Activated T-cell treated with anti-CD3 and anti-CD28 coated beads, Interleukin-2, amount 50 U/mL, for 4 hours (primary cell): ENCODE data around the gene PELI2. TPM values are rescaled to one million over a fixed set of nuclear protein-coding genes. Genes with fewer than 3 reads are reported as not detected.

ENCODE experiments used
- ATAC-seq, 2 donors: fragments of 200-7000 bp; cut with Tn5 transposase; one replicate each; pipeline ENCODE4 v1.10.0; 2021
- DNase-seq: peaks from one replicate; pipeline ENCODE4 v3.0.0-alpha.2; 2020
- H3K27me3 Mint-ChIP-seq: one replicate; pipeline ENCODE4 v1.8.0; 2021; ENCODE audit warnings: low read depth, mixed read lengths
- H3K36me3 Mint-ChIP-seq: one replicate; pipeline ENCODE4 v1.8.0; 2022; ENCODE audit warnings: mixed read lengths; ENCODE audit not compliant: insufficient read depth
- H3K4me1 Mint-ChIP-seq: one replicate; pipeline ENCODE4 v1.8.0; 2021; ENCODE audit warnings: low read depth, mixed read lengths
- H3K4me3 Mint-ChIP-seq: one replicate; pipeline ENCODE4 v1.8.0; 2021; ENCODE audit warnings: mild to moderate bottlenecking, moderate library complexity, mixed read lengths
- H3K9me3 Mint-ChIP-seq: one replicate; pipeline ENCODE4 v1.8.0; 2021; ENCODE audit warnings: mixed read lengths
- total RNA-seq, 3 donors: library from RNA; stranded (reverse); gene quantifications; one replicate each; pipeline ENCODE4 v1.2.1, GENCODE V29; 2021

Gene PELI2
- total RNA-seq, 3 donors from 2014 or later: 1.4 to 4.2 (median 2.3) TPM

DNA sequence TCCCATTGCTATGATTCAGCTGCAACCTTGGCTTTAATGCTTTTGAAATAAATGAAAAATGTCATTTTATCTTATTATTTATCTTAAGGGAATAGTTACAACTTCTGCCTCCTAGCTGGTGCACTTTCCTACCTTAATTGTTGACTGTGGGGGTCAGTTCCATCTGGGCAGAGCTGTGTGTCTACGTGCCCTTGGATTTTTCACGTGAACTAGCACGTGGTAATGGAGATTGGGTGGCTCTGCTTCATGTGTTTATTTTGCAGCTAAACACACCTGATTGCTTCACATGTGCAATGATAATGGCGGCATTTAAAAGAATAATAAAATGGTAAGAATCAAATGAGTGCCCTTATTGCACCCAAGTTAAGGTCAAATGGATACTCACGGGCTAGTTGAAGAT, 10.6 kb upstream of the PELI2 start:
- no peak overlapping the region for H3K4me3 Mint-ChIP-seq
- DNase-seq: no peak
- ATAC-seq: no peak
- H3K36me3 Mint-ChIP-seq: peaks cover 2% of the 10 kb centered on the region
- no peaks in the 10 kb centered on the region for H3K9me3 Mint-ChIP-seq
- H3K27me3 Mint-ChIP-seq: peaks cover 7% of the 10 kb centered on the region
- peaks cover 3% of the 10 kb centered on the region for H3K4me1 Mint-ChIP-seq

GRCh38 chr14:56108057-56108456, 10.2 kb upstream of the PELI2 start:
- peaks cover 2% of the 10 kb centered on the region for H3K36me3 Mint-ChIP-seq
- peaks cover 5% of the 10 kb centered on the region for H3K27me3 Mint-ChIP-seq
- H3K4me1 Mint-ChIP-seq: peaks cover 8% of the 10 kb centered on the region
- DNase-seq (no peak), ATAC-seq (no peak)
- no peak overlapping the region for H3K4me3 Mint-ChIP-seq
- H3K9me3 Mint-ChIP-seq: no peaks in the 10 kb centered on the region

GRCh38 chr14:56112781-56113180, 5.4 kb upstream of the PELI2 start:
- ATAC-seq (no peak), DNase-seq (no peak)
- Mint-ChIP-seq H3K36me3 (peaks cover 2% of the 10 kb centered on the region), H3K27me3 (peaks cover 3% of the 10 kb centered on the region), H3K9me3 (no peaks in the 10 kb centered on the region), H3K4me1 (peaks cover 22% of the 10 kb centered on the region), H3K4me3 (no peak overlapping the region)

GRCh38 chr14:56115334-56115870, 2.8 kb upstream of the PELI2 start:
- H3K4me1 Mint-ChIP-seq: peaks cover 35% of the 10 kb centered on the region
- no peaks in the 10 kb centered on the region for H3K9me3 Mint-ChIP-seq
- ATAC-seq (no peak), DNase-seq (no peak)
- no peak overlapping the region for H3K4me3 Mint-ChIP-seq
- peaks cover 3% of the 10 kb centered on the region for H3K27me3 Mint-ChIP-seq
- peaks cover 2% of the 10 kb centered on the region for H3K36me3 Mint-ChIP-seq

GRCh38 chr14:56115976-56116893, 2.0 kb upstream of the PELI2 start:
- no peak for ATAC-seq
- Mint-ChIP-seq H3K9me3 (no peaks in the 10 kb centered on the region), H3K4me1 (peaks cover 41% of the 10 kb centered on the region), H3K27me3 (peaks cover 3% of the 10 kb centered on the region), H3K4me3 (peak overlapping the region; percentile 0), H3K36me3 (peaks cover 2% of the 10 kb centered on the region)
- no peak for DNase-seq

- H3K9me3 Mint-ChIP-seq: no peaks in the 10 kb centered on the region
- no peaks in the 10 kb centered on the region for H3K36me3 Mint-ChIP-seq
- peaks cover 5% of the 10 kb centered on the region for H3K27me3 Mint-ChIP-seq
- H3K4me3 Mint-ChIP-seq: peak overlapping the region; percentile 27
- ATAC-seq (peak; percentile 47 to 53), DNase-seq (peak; percentile 9)
- peaks cover 45% of the 10 kb centered on the region for H3K4me1 Mint-ChIP-seq
Measured at GRCh38 chr14:56118611-56119181, 485 bp downstream of the PELI2 start.

- Mint-ChIP-seq H3K4me3 (peak overlapping the region; percentile 82), H3K36me3 (no peaks in the 10 kb centered on the region), H3K9me3 (no peaks in the 10 kb centered on the region), H3K27me3 (peaks cover 5% of the 10 kb centered on the region), H3K4me1 (peaks cover 45% of the 10 kb centered on the region)
- DNase-seq (peak; percentile 6), ATAC-seq (peak; percentile 19 to 21)
Measured at GRCh38 chr14:56119201-56119981, 1.2 kb downstream of the PELI2 start.

DNA sequence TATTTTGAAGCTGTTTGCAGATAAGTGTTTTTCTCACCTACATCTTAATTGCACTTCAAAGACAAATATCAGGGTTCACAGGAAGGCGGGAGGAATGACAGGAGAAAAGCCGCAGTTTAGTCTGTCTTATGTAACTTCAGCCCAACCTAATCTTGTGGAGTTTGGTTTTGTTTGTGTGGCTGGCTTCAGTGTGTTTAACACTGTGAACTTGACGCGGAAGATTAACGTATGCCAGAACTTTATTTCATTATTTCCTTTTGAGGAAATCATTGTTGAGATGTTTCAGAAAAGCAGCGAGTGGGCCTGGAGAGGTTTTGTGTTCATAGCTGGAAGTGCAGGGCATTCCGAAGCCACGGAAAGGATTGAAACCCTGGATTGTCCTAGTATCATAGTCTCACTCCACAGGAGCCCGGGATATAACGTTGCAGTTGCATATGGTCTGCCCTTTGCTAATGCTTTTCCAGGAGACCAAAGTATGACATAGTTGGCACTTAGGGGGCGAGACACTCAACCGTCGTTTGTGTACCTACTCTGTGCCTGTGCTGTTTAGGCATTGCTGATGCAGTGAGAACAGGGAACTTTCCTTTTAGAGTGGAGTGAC, 2.0 kb downstream of the PELI2 start:
- H3K4me1 Mint-ChIP-seq: peaks cover 45% of the 10 kb centered on the region

GRCh38 chr14:56121816-56122215, 3.6 kb downstream of the PELI2 start:
- H3K4me1 Mint-ChIP-seq: peaks cover 39% of the 10 kb centered on the region
- H3K4me3 Mint-ChIP-seq: no peak overlapping the region
- H3K36me3 Mint-ChIP-seq: no peaks in the 10 kb centered on the region
- no peaks in the 10 kb centered on the region for H3K9me3 Mint-ChIP-seq
- ATAC-seq (no peak), DNase-seq (no peak)
- peaks cover 5% of the 10 kb centered on the region for H3K27me3 Mint-ChIP-seq

More for the DNA sequence above, 2.0 kb downstream of the PELI2 start:
- no peaks in the 10 kb centered on the region for H3K9me3 Mint-ChIP-seq
- peak overlapping the region; percentile 82 for H3K4me3 Mint-ChIP-seq
- H3K36me3 Mint-ChIP-seq: no peaks in the 10 kb centered on the region
- ATAC-seq: no peak
- no peak for DNase-seq
- H3K27me3 Mint-ChIP-seq: peaks cover 5% of the 10 kb centered on the region

DNA sequence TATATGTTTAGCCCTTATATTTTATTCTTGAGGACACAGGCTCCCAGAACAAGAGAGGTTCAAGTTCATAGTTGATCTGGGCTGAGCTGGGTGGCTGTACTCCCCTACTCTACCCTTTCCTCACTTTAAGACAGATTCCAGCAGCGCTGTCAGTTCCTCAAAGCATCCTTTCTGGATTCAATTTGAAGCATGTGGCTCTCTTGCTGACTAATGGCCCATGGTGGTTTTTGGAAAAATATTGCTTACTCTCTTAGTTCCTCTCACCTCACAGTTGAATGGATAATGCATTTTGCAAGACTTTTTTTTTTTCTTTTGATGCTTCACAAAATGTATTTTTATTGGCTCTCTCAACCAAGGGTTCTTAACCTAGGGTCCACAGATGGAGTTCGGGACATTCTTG, 4.1 kb downstream of the PELI2 start:
- no peaks in the 10 kb centered on the region for H3K36me3 Mint-ChIP-seq
- no peak overlapping the region for H3K4me3 Mint-ChIP-seq
- H3K9me3 Mint-ChIP-seq: no peaks in the 10 kb centered on the region
- DNase-seq (no peak), ATAC-seq (no peak)
- peaks cover 5% of the 10 kb centered on the region for H3K27me3 Mint-ChIP-seq
- peaks cover 36% of the 10 kb centered on the region for H3K4me1 Mint-ChIP-seq

DNA sequence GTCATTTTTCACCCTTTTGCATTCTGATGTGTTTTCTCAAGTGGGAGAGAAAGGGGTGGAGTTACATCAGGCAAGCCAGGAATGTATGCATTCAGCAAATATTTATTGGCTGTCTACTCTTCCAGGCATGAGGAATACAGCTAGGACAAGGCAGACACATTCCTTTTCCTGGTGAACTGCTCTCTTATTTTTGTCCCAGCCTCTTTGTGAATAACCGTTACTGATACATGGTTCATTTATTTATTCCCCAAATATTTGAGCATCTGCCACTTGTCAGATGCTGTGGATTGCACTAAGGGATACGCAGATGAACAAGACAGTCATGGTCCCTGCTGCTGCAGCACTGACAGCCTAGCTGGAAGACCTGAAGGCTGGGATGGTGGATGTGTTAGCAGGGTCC, 6.1 kb downstream of the PELI2 start:
- Mint-ChIP-seq H3K27me3 (peaks cover 8% of the 10 kb centered on the region), H3K36me3 (peaks cover 3% of the 10 kb centered on the region), H3K4me3 (no peak overlapping the region), H3K4me1 (peaks cover 38% of the 10 kb centered on the region), H3K9me3 (no peaks in the 10 kb centered on the region)
- DNase-seq (no peak), ATAC-seq (no peak)

DNA sequence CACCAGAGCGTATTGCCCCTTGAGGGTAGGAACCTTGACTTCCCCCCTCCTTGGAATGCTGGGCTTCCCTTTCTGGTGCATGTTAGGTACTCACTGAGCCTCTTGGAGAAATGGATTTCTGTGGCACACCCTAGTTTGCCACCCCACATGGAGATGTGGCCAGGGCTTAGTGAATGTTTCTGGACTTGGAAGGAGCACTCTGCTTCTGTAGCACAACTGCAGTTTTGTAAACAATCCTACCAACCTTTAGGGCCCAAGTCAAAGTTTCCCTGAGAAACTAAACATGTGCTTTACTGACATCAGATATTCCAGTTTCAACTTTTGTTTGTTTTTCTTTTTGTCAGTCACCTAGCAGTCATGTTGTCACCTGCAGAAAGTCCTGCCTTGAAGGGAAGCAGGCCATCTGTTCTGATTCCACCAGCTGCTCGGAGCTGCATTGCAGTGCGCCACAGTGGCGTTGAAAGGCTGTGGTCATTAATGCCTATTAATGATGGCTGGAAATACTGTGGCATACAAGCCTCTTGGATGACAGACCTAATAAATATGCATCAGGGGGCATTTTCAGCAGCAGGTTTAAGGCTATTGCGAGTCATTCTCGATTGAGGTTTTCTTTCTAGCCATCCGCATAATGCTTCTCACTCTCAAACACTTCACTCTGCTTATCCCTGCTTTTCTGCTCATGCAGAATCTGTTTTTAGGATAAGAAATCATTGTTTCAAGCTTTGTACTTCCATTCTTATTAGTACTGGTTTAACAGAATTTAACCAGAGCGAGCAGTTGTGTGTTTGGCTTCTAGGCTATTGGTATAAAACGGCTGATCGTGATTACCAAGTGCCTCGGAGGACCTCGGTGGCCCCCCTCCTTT, 7.8 kb downstream of the PELI2 start:
- ATAC-seq (no peak), DNase-seq (no peak)
- H3K36me3 Mint-ChIP-seq: peaks cover 3% of the 10 kb centered on the region
- peaks cover 8% of the 10 kb centered on the region for H3K27me3 Mint-ChIP-seq
- no peaks in the 10 kb centered on the region for H3K9me3 Mint-ChIP-seq
- H3K4me1 Mint-ChIP-seq: peaks cover 36% of the 10 kb centered on the region
- no peak overlapping the region for H3K4me3 Mint-ChIP-seq

DNA sequence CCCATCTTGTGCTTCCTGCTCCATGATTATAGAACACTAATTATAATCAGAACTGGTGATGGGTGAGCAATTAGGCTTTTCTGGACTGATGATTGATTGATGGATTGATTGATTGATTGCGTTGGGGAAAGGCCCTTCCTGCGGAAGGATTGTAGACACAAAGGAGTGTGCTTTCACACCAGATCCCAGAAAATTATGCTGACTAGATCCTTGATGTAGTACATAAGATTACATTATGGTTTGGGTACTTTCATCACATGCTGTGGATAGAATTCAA, 8.4 kb downstream of the PELI2 start:
- Mint-ChIP-seq H3K4me3 (no peak overlapping the region), H3K9me3 (no peaks in the 10 kb centered on the region), H3K4me1 (peaks cover 40% of the 10 kb centered on the region), H3K27me3 (peaks cover 6% of the 10 kb centered on the region), H3K36me3 (peaks cover 3% of the 10 kb centered on the region)
- ATAC-seq (no peak), DNase-seq (no peak)
